Measurements from ENCODE around the gene NEO1.

The NEO1 gene

GRCh38 chr15:73321496-73322450, 269.5 kb downstream of the NEO1 start:
- DNase-seq (ENCODE audit: low read depth): no peak
- no peak overlapping the region for H3K4me3 ChIP-seq (ENCODE audit: control insufficient read depth, low read depth, low read length)
- no peak for TF ChIP-seq CTCF (conservative IDR thresholded peaks at IDR 0.05; ENCODE audit: control insufficient read depth, insufficient read depth, low read depth, low read length)

GRCh38 chr15:73322665-73323373, 270.6 kb downstream of the NEO1 start:
- no peak for TF ChIP-seq CTCF (conservative IDR thresholded peaks at IDR 0.05; ENCODE audit: control insufficient read depth, insufficient read depth, low read depth, low read length)
- no peak for DNase-seq (ENCODE audit: low read depth)
- no peak overlapping the region for H3K4me3 ChIP-seq (ENCODE audit: control insufficient read depth, low read depth, low read length)

GRCh38 chr15:73323374-73323955, 271.2 kb downstream of the NEO1 start:
- TF ChIP-seq CTCF (conservative IDR thresholded peaks at IDR 0.05; ENCODE audit: control insufficient read depth, insufficient read depth, low read depth, low read length): no peak
- DNase-seq (ENCODE audit: low read depth): no peak
- H3K4me3 ChIP-seq (ENCODE audit: control insufficient read depth, low read depth, low read length): no peak overlapping the region

- TF ChIP-seq CTCF (conservative IDR thresholded peaks at IDR 0.05; ENCODE audit: control insufficient read depth, insufficient read depth, low read depth, low read length): no peak
- no peak for DNase-seq (ENCODE audit: low read depth)
- no peak overlapping the region for H3K4me3 ChIP-seq (ENCODE audit: control insufficient read depth, low read depth, low read length)
Observed at GRCh38 chr15:73323956-73324355, 271.7 kb downstream of the NEO1 start.

GRCh38 chr15:73324496-73325170, 272.4 kb downstream of the NEO1 start:
- DNase-seq (ENCODE audit: low read depth): no peak
- no peak for TF ChIP-seq CTCF (conservative IDR thresholded peaks at IDR 0.05; ENCODE audit: control insufficient read depth, insufficient read depth, low read depth, low read length)
- no peak overlapping the region for H3K4me3 ChIP-seq (ENCODE audit: control insufficient read depth, low read depth, low read length)

- DNase-seq (ENCODE audit: low read depth): no peak
- no peak for TF ChIP-seq CTCF (conservative IDR thresholded peaks at IDR 0.05; ENCODE audit: control insufficient read depth, insufficient read depth, low read depth, low read length)
Observed at GRCh38 chr15:73325191-73325861, 273.1 kb downstream of the NEO1 start.

More at GRCh38 chr15:73325191-73325861, 273.1 kb downstream of the NEO1 start:
- no peak overlapping the region for H3K4me3 ChIP-seq (ENCODE audit: control insufficient read depth, low read depth, low read length)

Data from fibroblast of mammary gland (primary cell).